Psoas muscle (tissue), 8 donors: ENCODE measurements around the gene HSD17B1. TPM values are rescaled to one million over a fixed set of nuclear protein-coding genes. Genes with fewer than 3 reads are reported as not detected.
A peak's percentile ranks its signal among the peaks of the same experiment; 100 is the strongest.

Experiments
- ATAC-seq, 4 donors: fragments of 200-7000 bp; cut with Tn5 transposase; one replicate each; pipeline ENCODE4 v1.9.1; 2020; ENCODE audit warnings: moderate library complexity in 3 of 4, mild to moderate bottlenecking in 2 of 4
- DNase-seq, 2 donors: peaks; one replicate each; pipeline ENCODE4 v3.0.0-alpha.2; 2020
- H3K27ac ChIP-seq: fragments of 200-600 bp; one replicate; pipeline ENCODE4 v1.8.0; 2022
- H3K27me3 ChIP-seq, 3 donors: fragments of 200-600 bp in 1 of 3; one replicate each; pipeline versions ENCODE4 v1.6.1 to v1.8.0; 2013 to 2022; ENCODE audit warnings: low read length in 2 of 3, mild to moderate bottlenecking in 2 of 3, moderate library complexity in 1 of 3; ENCODE audit not compliant: insufficient read depth in 3 of 3
- H3K36me3 ChIP-seq, 2 donors: fragments of 200-600 bp in 1 of 2; one replicate each; pipeline versions ENCODE4 v1.6.1 to v1.8.0; 2013 to 2022; ENCODE audit warnings: low read depth in 1 of 2, mild to moderate bottlenecking in 1 of 2, moderate library complexity in 1 of 2; ENCODE audit not compliant: insufficient read depth in 1 of 2
- H3K4me1 ChIP-seq: fragments of 200-600 bp; one replicate; pipeline ENCODE4 v1.8.0; 2022
- H3K4me3 ChIP-seq: fragments of 200-600 bp; one replicate; pipeline ENCODE4 v1.8.0; 2022; ENCODE audit warnings: mild to moderate bottlenecking
- H3K9me3 ChIP-seq: fragments of 200-600 bp; one replicate; pipeline ENCODE4 v1.8.0; 2022
- CTCF ChIP-seq: fragments of 200-600 bp; IDR thresholded peaks from one replicate; pipeline ENCODE4 v1.8.0; 2022; ENCODE audit warnings: antibody characterized with exemption
- WGBS, 3 donors: extraction: QIAGEN DNeasy Blood & Tissue Kit; methylation state at CpG; one replicate each; pipeline versions ENCODE4 v1.1.6 to v1.1.7; 2013; 5-methylcytosine and 5-hydroxymethylcytosine counted together
- intact Hi-C, 2 donors: fragments of 100-400 bp; cut with DNase I; formaldehyde crosslinking; loops; one replicate each; pipeline versions ENCODE4 v1.11.0 to v1.14.2; 2022
- polyA plus RNA-seq, 3 donors: library from polyadenylated mRNA; stranded (reverse); fragments of 200-250 nt; gene quantifications; one replicate each; pipeline ENCODE4 v1.2.3, GENCODE V29; 2013
- total RNA-seq, 4 donors: library from RNA; stranded (reverse); fragmentation: NEBNext Ultra II Directional in 2 of 4; extraction: Animal tissue kit (Norgen Biotek cat#: 25700) in 2 of 4; gene quantifications; one replicate each; pipeline versions ENCODE4 v1.2.1 to v1.2.4, GENCODE V29; 2021 to 2023
- donor health status: healthy with polysubstance abuse.
- donor health status: DM: no; HTN: no; CAD: no; lungs with moderate emphysema.
- donor health status: Bipolar disorder and iron deficiency.
- donor health status: healthy.
- donor health status: DM: yes; HTN: yes; CAD: no.
- donor health status: DM: no; HTN: no; CAD: no.
- donor health status: DM: no; HTN: no; CAD: no.
- donor health status: DM: yes; HTN: yes; CAD: no.

The HSD17B1 gene
- total and polyA plus RNA-seq, 7 donors: 0.54 to 2.1 (median 1.2) TPM

DNA sequence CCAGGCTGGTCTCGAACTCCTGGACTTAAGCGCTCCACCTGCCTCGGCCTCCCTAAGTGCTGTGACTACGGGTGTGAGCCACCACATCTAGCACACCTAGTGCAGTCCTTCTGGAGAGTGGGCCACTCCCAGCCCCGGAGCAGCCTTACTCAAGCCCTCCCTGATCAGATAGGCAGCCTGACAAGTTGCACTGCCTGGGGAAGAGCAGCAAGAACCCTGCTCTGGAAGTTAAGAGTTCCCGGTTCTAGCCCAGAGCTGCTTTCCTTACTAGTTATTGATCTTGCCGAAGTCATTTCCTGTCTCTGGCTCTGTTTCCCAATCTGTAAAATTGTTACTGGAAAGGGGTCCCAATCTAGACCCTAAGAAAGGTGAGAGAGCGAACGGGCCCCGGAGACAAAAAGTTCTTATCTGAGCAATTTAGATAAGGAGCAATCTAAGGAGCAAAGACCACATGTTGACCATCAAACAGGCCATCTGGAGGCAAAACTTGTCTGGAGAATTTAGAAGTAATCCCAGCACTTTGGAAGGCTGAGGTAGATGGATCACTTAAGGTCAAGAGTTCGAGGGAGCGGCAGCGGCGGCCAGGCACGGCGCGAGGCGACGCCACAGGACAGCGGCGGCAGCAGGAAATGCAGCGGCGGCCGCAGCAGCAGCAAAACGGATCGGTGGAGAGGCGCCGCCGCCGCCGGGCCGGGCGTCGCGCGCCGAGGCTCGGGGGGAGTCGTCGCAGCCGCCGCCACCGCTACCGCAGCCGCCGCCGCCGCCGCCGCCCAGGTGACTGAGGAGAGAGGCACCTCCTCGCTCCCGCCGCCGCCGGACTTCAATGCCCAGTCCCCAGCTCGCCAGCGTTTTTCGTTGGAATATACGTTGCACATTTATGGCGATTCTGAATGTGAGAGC is 21.0 kb upstream of the HSD17B1 start:
- peak overlapping the region; percentile 84 for H3K27ac ChIP-seq
- peak overlapping the region; percentile 71 for H3K4me3 ChIP-seq
- intact Hi-C loops: no loop called here
- DNase-seq: peak; percentile 69 to 88
- H3K9me3 ChIP-seq: no peaks in the 10 kb centered on the region
- peaks cover 27% of the 10 kb centered on the region for H3K4me1 ChIP-seq
- peak; percentile 46 for TF ChIP-seq CTCF
- peak; percentile 33 to 42 (median 38) for ATAC-seq
- H3K36me3 ChIP-seq: no peaks in the 10 kb centered on the region
- no peaks in the 10 kb centered on the region for H3K27me3 ChIP-seq
- WGBS, 3 donors: 13 to 21% (median 15%) methylated on average over 41 to 60 of the region's 60 CpGs

GRCh38 chr17:42535155-42536047 is 17.3 kb upstream of the HSD17B1 start:
- peaks cover 30% of the 10 kb centered on the region for H3K4me1 ChIP-seq
- H3K27ac ChIP-seq: peak overlapping the region; percentile 92
- no peaks in the 10 kb centered on the region for H3K27me3 ChIP-seq
- no peak for TF ChIP-seq CTCF
- intact Hi-C loops: no loop called here
- H3K36me3 ChIP-seq: peaks cover 0 to 24% of the 10 kb centered on the region in 2 donors
- 34 to 35% (median 35%) methylated on average over 26 of the region's 26 CpGs for WGBS, 3 donors
- DNase-seq (peak in 1 of 2 donors; percentile 45), ATAC-seq (peak in 2 of 4 donors; percentile 0 to 14)
- no peaks in the 10 kb centered on the region for H3K9me3 ChIP-seq
- H3K4me3 ChIP-seq: peak overlapping the region; percentile 74

DNA sequence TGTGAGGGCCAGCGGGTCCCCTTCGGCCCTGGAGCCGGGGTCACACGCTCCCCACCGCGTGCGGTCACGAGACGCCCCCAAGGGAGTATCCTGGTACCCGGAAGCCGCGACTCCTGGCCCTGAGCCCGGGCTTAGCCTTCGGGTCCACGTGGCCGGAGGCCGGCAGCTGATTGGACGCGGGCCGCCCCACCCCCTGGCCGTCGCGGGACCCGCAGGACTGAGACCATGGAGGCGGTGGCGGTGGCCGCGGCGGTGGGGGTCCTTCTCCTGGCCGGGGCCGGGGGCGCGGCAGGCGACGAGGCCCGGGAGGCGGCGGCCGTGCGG is 16.7 kb upstream of the HSD17B1 start, which contains the start of gene NAGLU:
Gene NAGLU (plus strand): TSS at position 194 of the 324 bp plus-strand sequence. CDS start 32 bp downstream, at position 226.
- intact Hi-C loops: no loop called here
- Histone ChIP-seq H3K36me3 (peaks cover 0 to 30% of the 10 kb centered on the region in 2 donors), H3K27me3 (no peaks in the 10 kb centered on the region), H3K27ac (peak within 1 kb of the TSS; percentile 92), H3K4me3 (peak within 1 kb of the TSS; percentile 74), H3K9me3 (no peaks in the 10 kb centered on the region), H3K4me1 (peaks cover 28% of the 10 kb centered on the region)
- WGBS, 3 donors: 0% methylated on average over 20 to 40 of the region's 40 CpGs
- no peak for TF ChIP-seq CTCF
- ATAC-seq (peak; percentile 81 to 84 (median 82)), DNase-seq (peak; percentile 98 to 99)

- peak; percentile 78 to 85 (median 82) for ATAC-seq
- 0 to 1% (median 0%) methylated on average over 41 to 65 of the region's 65 CpGs for WGBS, 3 donors
- H3K4me1 ChIP-seq: peaks cover 27% of the 10 kb centered on the region
- H3K36me3 ChIP-seq: peaks cover 0 to 35% of the 10 kb centered on the region in 2 donors
- H3K4me3 ChIP-seq: peak overlapping the region; percentile 74
- TF ChIP-seq CTCF: peak; percentile 7
- intact Hi-C loops: no loop called here
- peak; percentile 89 to 95 for DNase-seq
- no peaks in the 10 kb centered on the region for H3K9me3 ChIP-seq
- H3K27me3 ChIP-seq: no peaks in the 10 kb centered on the region
- H3K27ac ChIP-seq: peak overlapping the region; percentile 92
Measured at GRCh38 chr17:42536372-42537155, 16.2 kb upstream of the HSD17B1 start.
